ENCODE results near the gene LRRC4B.
A peak's percentile ranks its signal among the peaks of the same experiment; 100 is the strongest.

The LRRC4B gene

GRCh38 chr19:50501568-50502475 lies 66.4 kb downstream of the LRRC4B start:
- no peak for TF ChIP-seq POLR2A (IDR thresholded peaks at IDR 0.05; ENCODE audit: low read depth, low read length)
- no peak for FAIRE-seq
- DNase-seq (ENCODE audit: insufficient read length, low spot score) = no peak

- FAIRE-seq = no peak
- no peak for TF ChIP-seq POLR2A (IDR thresholded peaks at IDR 0.05; ENCODE audit: low read depth, low read length)
These were observed 67.1 kb downstream of the LRRC4B start for GRCh38 chr19:50501186-50501567.

DNA sequence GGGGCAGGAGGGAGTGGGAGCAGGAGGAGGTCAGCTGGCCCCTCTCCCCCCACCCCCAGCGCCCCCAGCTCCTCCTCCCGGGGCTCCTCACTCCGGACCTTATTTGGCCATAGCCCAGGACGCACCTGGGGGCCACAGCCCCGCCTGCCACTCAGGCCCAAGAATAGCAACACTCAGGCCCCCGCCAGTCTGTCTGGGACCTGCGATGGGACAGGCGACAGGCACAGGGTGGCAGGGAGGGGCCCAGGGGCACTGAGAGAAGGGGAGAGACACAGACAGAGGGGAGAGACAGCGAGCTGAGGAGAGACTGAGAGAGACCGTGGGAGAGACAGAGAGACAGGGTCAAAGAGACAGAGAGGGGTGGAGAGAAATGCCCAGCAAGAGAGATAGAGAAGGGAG lies 67.5 kb downstream of the LRRC4B start:
- TF ChIP-seq POLR2A (IDR thresholded peaks at IDR 0.05; ENCODE audit: low read depth, low read length) = no peak
- DNase-seq (ENCODE audit: insufficient read length, low spot score) = no peak
- FAIRE-seq = no peak

More at GRCh38 chr19:50501186-50501567, 67.1 kb downstream of the LRRC4B start:
- DNase-seq (ENCODE audit: insufficient read length, low spot score) = no peak

GRCh38 chr19:50500060-50500752 lies 68.0 kb downstream of the LRRC4B start:
- no peak for DNase-seq (ENCODE audit: insufficient read length, low spot score)

GRCh38 chr19:50498219-50499056 lies 69.8 kb downstream of the LRRC4B start:
- DNase-seq (ENCODE audit: insufficient read length, low spot score) (no peak), FAIRE-seq (no peak)
- TF ChIP-seq POLR2A (IDR thresholded peaks at IDR 0.05; ENCODE audit: low read depth, low read length) = no peak

More at GRCh38 chr19:50500060-50500752, 68.0 kb downstream of the LRRC4B start:
- TF ChIP-seq POLR2A (IDR thresholded peaks at IDR 0.05; ENCODE audit: low read depth, low read length) = no peak
- FAIRE-seq = no peak

GRCh38 chr19:50497022-50497405 lies 71.2 kb downstream of the LRRC4B start:
- DNase-seq (ENCODE audit: insufficient read length, low spot score) = no peak
- FAIRE-seq = no peak
- no peak for TF ChIP-seq POLR2A (IDR thresholded peaks at IDR 0.05; ENCODE audit: low read depth, low read length)

DNA sequence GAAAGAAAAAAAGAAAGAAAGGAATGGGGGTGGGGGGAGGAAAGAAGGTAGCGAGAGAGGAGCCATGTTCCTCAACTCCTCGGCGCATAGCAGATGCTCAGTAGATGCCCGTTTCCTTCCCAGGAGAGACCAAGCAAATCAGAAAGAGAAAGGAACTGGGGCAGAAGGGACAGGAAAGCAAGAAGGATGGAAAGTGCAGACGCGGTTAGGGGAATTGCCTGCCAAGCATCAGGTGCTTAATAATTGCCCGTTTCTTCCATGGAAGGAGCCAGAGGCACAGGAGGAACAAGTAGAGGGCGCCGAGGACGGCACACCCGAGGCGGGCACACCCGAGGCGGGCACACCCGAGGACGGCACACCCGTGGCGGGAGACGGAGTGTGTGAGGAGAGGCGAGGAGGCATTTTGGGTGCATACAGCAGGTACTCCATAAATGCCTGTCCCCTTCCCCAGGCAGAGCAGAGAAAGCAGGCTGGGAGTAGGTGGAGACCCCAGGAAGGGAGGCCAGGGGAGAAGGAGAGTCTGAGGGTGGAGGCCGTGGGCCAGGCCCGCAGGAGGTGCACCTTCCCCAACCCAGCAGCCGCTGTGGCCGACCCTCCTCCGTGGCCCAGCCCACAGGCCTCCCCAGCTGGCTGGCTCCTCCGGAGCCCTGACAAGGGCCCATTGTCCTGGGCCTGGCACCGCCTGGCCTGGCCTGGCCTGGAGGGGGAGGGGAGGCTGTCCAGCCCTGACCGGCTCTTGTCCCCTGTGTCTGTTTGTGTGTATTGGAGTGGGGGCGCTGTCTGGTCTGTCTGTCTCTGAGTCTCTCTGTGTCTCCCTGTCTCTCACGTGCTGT lies 71.8 kb downstream of the LRRC4B start:
- DNase-seq (ENCODE audit: insufficient read length, low spot score) = peak; percentile 59
- FAIRE-seq = no peak
- no peak for TF ChIP-seq POLR2A (IDR thresholded peaks at IDR 0.05; ENCODE audit: low read depth, low read length)

DNA sequence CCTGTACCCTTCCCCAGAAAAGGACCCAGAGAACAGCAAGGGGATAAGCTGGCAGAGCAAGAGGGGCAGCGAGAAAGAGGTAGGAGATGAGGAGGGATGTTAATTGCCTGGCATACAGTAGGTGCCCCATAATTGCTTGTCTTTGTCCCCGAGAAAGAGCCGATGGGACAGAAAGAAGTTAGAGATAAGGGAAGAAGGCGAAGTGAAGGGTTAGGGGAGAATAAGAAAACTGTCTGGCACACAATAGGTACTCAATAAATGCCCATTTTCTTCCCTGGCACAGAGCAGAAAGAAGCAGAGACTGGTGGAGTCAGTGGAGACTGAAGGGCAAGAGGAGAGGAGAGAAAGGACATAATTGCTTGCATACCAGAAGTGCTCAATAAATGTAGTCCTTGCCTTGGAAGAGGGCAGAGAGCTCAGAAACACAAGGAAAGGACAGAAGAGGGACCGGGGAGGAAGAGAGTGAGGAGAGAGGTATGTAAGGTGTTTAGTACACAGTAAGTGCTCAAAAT lies 73.2 kb downstream of the LRRC4B start:
- DNase-seq (ENCODE audit: insufficient read length, low spot score) = no peak
- no peak for FAIRE-seq
- no peak for TF ChIP-seq POLR2A (IDR thresholded peaks at IDR 0.05; ENCODE audit: low read depth, low read length)

DNA sequence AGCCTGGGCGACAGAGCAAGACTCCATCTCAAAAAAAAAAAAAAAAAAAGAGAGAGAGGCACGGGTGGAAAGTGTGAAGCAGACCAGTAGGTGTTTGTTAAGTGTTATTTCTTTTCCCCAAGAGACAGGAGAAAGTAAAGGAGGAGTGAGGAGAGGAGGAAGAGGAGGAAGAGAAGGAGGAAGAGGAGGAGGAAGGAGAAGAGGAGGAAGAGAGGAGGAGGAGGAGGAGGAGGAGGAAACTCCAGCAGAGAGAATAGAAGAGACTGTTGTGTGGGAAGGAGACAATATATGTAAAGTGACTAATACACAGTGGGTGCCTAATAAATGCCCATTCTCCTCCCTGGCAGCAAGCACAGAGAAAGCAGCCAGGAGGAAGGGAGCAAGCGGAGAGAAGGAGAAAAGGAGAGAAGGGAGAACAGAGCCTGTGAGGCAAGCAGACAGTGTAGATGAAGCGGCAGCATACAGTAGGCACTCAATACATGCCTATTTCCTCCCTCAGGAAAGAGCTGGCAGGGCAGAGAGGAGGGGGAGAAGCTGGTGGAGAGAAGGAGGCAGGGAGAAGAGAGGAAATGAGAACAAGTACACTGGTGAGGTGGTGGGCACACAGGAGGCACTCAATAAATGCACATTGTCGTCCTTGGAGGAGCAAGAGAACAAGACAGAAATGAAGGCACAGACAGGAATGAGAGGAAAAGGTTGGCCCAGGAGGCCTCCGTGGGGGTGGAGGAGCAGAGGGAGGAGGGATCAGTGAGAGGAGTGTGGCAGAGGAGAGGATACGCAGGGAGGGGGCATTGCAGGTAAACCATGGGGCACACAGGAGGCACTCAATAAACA lies 73.8 kb downstream of the LRRC4B start:
- FAIRE-seq = no peak

DNA sequence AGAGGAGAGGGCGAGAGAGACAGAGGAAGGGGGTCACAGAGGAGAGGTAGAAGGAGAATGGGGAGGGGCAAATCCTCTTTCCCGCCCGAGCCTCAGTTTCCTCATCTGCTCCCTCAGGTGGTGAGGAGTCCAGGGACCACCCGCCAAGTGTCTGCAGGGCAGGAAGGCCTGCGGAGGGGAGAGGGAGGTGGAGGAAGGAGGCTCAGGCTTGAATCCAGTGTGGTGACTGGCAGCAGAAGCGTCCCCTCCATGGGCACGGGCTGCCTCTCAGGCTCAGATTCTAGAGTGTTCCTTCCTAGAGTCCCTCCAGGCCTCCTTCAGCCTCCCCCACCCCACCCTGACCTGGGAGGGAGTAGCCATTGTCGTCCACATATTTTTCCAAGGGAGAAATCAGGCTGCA lies 75.1 kb downstream of the LRRC4B start:
- TF ChIP-seq POLR2A (IDR thresholded peaks at IDR 0.05; ENCODE audit: low read depth, low read length) = no peak

More for the DNA sequence above, 73.8 kb downstream of the LRRC4B start:
- no peak for DNase-seq (ENCODE audit: insufficient read length, low spot score)
- no peak for TF ChIP-seq POLR2A (IDR thresholded peaks at IDR 0.05; ENCODE audit: low read depth, low read length)

DNA sequence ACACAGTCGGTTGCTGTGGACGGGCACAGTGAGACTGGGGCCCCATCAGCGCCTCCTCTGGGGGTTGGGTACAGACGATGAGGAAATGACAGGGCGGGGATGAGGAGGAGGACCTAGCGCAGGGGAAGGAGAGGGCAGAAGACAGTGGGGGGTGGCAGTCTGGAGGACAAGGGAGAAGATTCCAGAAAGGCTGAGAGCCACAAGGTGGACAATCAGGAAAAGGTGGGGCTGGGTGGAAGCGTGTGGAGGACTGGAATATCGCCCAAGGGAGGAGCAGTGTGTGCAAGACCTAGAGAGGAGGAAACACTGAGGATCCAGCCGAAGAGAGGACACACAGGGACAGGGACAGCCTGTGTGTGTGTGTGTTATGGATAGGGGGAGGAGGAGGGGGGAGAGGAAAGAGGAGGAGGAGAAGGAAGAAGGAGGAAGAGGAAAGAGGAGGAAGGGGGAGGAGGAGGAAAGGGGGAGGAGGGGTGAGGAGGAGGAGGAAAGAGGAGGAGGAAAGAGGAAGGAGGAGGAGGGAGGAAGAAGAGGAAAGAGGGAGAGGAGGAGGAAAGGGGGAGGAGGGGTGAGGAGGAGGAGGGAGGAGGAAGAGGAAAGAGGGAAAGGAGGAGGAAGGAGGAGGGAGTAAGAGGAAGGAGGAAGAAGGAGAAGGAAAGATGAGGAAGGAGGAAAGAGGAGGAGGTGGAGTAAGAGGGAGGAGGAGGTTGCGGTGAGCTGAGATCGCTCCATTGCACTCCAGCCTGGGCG lies 75.8 kb downstream of the LRRC4B start:
- TF ChIP-seq POLR2A (IDR thresholded peaks at IDR 0.05; ENCODE audit: low read depth, low read length) = no peak
- DNase-seq (ENCODE audit: insufficient read length, low spot score) (no peak), FAIRE-seq (no peak)

More for the DNA sequence above, 75.1 kb downstream of the LRRC4B start:
- FAIRE-seq (no peak), DNase-seq (ENCODE audit: insufficient read length, low spot score) (no peak)
